Breast epithelium (tissue), 4 donors: ENCODE measurements around the gene MRPL49. TPM values are rescaled to one million over a fixed set of nuclear protein-coding genes. Genes with fewer than 3 reads are reported as not detected.

ENCODE experiments used
- DNase-seq, 2 donors: peaks; one replicate each; pipeline ENCODE4 v3.0.0-alpha.2; 2019; ENCODE audit warnings: low spot score in 2 of 2
- H3K27ac ChIP-seq, 2 donors: fragments of 200-600 bp; sonication (generic) in 1 of 2; one replicate each; pipeline ENCODE4 v1.5.1; 2016 to 2019; ENCODE audit warnings: mild to moderate bottlenecking in 1 of 2
- H3K27me3 ChIP-seq, 2 donors: fragments of 200-600 bp; sonication (generic) in 1 of 2; one replicate each; pipeline versions ENCODE4 v1.5.1 to v1.6.0; 2017 to 2019; ENCODE audit warnings: control low read depth in 1 of 2, mild to moderate bottlenecking in 1 of 2
- H3K36me3 ChIP-seq: fragments of 200-600 bp; one replicate; pipeline ENCODE4 v1.5.1; 2019
- H3K4me1 ChIP-seq, 2 donors: fragments of 200-600 bp; sonication (generic); one replicate each; pipeline ENCODE4 v1.5.1; 2016 to 2019; ENCODE audit warnings: control low read depth in 1 of 2
- H3K4me3 ChIP-seq, 3 donors: fragments of 200-600 bp; sonication (generic); 1 replicate in 2 of 3; 2 replicates in 1 of 3; pipeline ENCODE4 v1.5.1; 2016 to 2019; ENCODE audit warnings: mild to moderate bottlenecking in 3 of 3, moderate library complexity in 2 of 3
- H3K9me3 ChIP-seq, 2 donors: fragments of 200-600 bp; sonication (generic) in 1 of 2; one replicate each; pipeline ENCODE4 v1.5.1; 2016 to 2019; ENCODE audit warnings: control low read depth in 1 of 2
- POLR2A ChIP-seq: fragments of 450-650 bp; IDR thresholded peaks from one replicate; pipeline ENCODE4 v1.6.1; 2016; ENCODE audit warnings: antibody characterized with exemption, mild to moderate bottlenecking, moderate library complexity
- POLR2AphosphoS5 ChIP-seq, 3 donors: sonication (generic); formaldehyde crosslinking; IDR thresholded peaks; one replicate each; pipeline ENCODE4 v1.6.1; 2017; ENCODE audit warnings: antibody characterized with exemption in 3 of 3
- intact Hi-C: fragments of 100-400 bp; cut with DNase I; formaldehyde crosslinking; loops from one replicate; pipeline ENCODE4 v1.15.1; 2023; ENCODE audit warnings: low total_unique reads
- total RNA-seq, 3 donors: library from RNA; depleted of rRNA; stranded (reverse); fragments of >200 nt; gene quantifications; one replicate each; pipeline ENCODE4 v1.1.0, GENCODE V29; 2016
- TF ChIP-seq, protein P1 (sequence below), 3 donors: fragments of 450-650 bp; IDR thresholded peaks; one replicate each; pipeline ENCODE4 v1.5.1; 2016 to 2017; ENCODE audit warnings: antibody characterized with exemption in 3 of 3, mild to moderate bottlenecking in 3 of 3, moderate library complexity in 3 of 3

Gene MRPL49
- total RNA-seq, 3 donors from 2014 or later = 66.2 to 92.6 (median 72.8) TPM

DNA sequence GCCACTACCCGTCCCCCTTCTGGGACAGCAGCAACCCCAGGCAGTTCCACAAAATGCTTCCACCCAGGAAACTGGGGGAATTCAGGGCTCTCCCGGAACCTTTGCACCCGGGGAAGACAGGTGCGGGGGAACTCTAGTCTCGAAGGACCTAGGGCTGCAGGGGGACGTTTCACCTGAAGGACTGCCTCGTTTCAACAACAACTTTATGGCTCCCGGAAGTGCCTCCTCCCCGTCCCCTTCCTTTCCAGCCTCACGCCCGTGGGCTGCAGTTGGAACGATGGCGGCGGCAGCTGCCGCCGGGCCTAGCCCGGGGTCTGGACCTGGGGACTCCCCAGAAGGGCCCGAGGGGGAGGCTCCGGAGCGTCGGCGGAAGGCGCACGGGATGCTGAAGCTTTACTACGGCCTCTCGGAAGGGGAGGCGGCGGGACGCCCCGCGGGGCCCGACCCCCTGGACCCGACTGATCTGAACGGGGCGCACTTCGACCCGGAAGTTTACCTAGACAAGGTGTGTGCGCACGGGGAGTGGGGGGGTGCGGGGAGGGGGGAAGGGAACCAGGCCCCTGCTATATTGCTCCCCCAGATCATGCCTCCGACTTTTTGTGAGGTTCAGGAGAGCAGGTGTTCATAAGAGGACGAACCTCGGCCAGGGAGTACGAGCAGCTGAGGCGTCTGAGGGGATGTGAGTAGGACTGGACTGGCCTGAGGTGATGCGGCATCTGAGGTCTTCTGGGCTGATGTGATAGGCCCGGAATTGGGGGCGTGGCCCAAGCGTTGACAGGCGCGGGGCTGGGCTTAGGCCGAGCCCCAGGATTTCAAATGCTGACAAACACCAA is 25.9 kb upstream of the MRPL49 start, which contains the start of gene VPS51:
Gene VPS51 (plus strand): TSS at position 241 of the 833 bp plus-strand sequence. CDS start 37 bp downstream, at position 278.
- intact Hi-C loops = no loop called here
- TF ChIP-seq, protein P1, sequence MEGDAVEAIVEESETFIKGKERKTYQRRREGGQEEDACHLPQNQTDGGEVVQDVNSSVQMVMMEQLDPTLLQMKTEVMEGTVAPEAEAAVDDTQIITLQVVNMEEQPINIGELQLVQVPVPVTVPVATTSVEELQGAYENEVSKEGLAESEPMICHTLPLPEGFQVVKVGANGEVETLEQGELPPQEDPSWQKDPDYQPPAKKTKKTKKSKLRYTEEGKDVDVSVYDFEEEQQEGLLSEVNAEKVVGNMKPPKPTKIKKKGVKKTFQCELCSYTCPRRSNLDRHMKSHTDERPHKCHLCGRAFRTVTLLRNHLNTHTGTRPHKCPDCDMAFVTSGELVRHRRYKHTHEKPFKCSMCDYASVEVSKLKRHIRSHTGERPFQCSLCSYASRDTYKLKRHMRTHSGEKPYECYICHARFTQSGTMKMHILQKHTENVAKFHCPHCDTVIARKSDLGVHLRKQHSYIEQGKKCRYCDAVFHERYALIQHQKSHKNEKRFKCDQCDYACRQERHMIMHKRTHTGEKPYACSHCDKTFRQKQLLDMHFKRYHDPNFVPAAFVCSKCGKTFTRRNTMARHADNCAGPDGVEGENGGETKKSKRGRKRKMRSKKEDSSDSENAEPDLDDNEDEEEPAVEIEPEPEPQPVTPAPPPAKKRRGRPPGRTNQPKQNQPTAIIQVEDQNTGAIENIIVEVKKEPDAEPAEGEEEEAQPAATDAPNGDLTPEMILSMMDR (IDR thresholded peaks at IDR 0.05) = peak in 1 of 3 donors; percentile 21
- TF ChIP-seq POLR2AphosphoS5 (IDR thresholded peaks at IDR 0.05) = peak; percentile 77 to 96 (median 94)
- TF ChIP-seq POLR2A = no peak
- no peaks in the 10 kb centered on the region for H3K27me3 ChIP-seq
- DNase-seq = peak; percentile 84 to 89
- H3K4me1 ChIP-seq = peaks cover 0 to 5% of the 10 kb centered on the region in 2 donors
- peak within 1 kb of the TSS; percentile 84 to 91 (median 86) for H3K4me3 ChIP-seq
- H3K36me3 ChIP-seq = no peaks in the 10 kb centered on the region
- H3K27ac ChIP-seq = peak within 1 kb of the TSS; percentile 96
- no peaks in the 10 kb centered on the region for H3K9me3 ChIP-seq

DNA sequence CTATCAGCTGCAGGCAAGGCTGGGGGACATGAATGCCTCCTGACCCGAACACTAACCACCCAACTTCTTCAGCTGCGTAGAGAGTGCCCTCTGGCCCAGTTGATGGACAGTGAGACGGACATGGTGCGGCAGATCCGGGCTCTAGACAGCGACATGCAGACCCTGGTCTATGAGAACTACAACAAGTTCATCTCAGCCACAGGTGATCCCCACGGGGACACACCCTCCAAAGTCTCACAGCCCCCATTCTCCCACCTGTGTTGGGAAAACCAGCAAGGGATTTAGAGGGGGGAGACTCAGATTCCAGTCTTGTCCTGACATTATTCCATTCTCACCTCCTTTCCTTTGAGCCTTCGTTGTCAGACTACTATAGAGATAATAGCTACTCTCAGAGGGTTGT is 25.2 kb upstream of the MRPL49 start:
- TF ChIP-seq POLR2A = no peak
- TF ChIP-seq POLR2AphosphoS5 (IDR thresholded peaks at IDR 0.05) = no peak
- TF ChIP-seq, protein P1 (IDR thresholded peaks at IDR 0.05) = no peak
- peak overlapping the region; percentile 84 to 91 (median 86) for H3K4me3 ChIP-seq
- intact Hi-C loops = no loop called here
- no peaks in the 10 kb centered on the region for H3K36me3 ChIP-seq
- H3K27me3 ChIP-seq = no peaks in the 10 kb centered on the region
- H3K9me3 ChIP-seq = no peaks in the 10 kb centered on the region
- peak overlapping the region; percentile 96 for H3K27ac ChIP-seq
- DNase-seq = no peak
- peaks cover 0 to 5% of the 10 kb centered on the region in 2 donors for H3K4me1 ChIP-seq

- TF ChIP-seq, protein P1 (IDR thresholded peaks at IDR 0.05) = peak in 1 of 3 donors; percentile 25
- no peak for TF ChIP-seq POLR2A
- no peak for TF ChIP-seq POLR2AphosphoS5 (IDR thresholded peaks at IDR 0.05)
- peaks cover 0 to 10% of the 10 kb centered on the region in 2 donors for H3K4me1 ChIP-seq
- no peak for DNase-seq
- peak overlapping the region; percentile 50 to 54 for H3K27ac ChIP-seq
- no peaks in the 10 kb centered on the region for H3K27me3 ChIP-seq
- intact Hi-C loops = no loop called here
- no peaks in the 10 kb centered on the region for H3K9me3 ChIP-seq
- no peak overlapping the region for H3K4me3 ChIP-seq
- no peaks in the 10 kb centered on the region for H3K36me3 ChIP-seq
Observed at GRCh38 chr11:65100674-65101350, 21.3 kb upstream of the MRPL49 start.

DNA sequence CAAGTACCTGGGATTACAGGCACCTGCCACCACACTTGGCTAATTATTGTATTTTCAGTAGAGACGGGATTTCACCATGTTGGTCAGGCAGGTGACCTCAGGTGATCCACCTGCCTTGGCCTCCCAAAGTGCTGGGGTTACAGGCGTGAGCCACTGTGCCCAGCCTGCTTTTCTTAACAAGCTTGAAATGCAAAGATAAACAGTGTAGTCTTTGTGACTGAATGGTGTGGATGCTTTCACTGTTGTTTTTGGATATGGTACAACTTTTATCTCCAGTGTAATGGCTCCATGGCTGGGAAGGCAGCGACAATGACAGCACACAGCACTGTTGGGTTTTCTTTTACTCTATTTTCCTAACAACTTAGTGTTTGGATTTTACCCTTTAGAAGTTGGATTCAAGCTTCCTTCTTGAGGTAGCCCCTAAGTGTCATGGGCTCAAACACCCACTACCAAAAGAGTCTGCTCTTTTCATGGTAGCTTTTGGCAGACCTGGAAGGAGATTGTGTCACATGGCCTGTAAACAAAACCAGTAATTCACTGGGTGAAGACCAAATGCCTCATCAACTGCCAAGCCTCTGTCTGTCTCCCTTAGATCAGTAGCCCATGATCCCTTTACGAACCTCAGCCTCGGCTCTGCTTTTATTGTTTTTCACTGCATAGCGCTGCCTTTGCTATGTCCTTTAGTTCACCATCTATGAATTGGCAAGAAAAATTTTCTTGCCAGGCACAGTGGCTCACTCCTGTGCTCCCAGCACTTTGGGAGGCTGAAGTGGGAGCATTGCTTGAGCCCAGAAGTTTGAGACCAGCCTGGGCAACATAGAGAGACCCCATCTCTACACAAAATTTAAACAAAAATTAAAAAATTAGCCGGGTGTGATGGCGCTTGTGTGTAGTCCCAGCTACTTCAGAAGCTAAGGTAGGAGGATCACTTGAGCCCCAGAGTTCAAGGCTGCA is 19.7 kb upstream of the MRPL49 start:
- peak in 1 of 2 donors; percentile 54 for DNase-seq
- Histone ChIP-seq H3K27me3 (no peaks in the 10 kb centered on the region), H3K4me3 (no peak overlapping the region), H3K36me3 (no peaks in the 10 kb centered on the region), H3K4me1 (peaks cover 0 to 5% of the 10 kb centered on the region in 2 donors), H3K9me3 (no peaks in the 10 kb centered on the region), H3K27ac (peak overlapping the region; percentile 54 to 57)
- TF ChIP-seq POLR2A (no peak), POLR2AphosphoS5 (IDR thresholded peaks at IDR 0.05) (peak in 1 of 3 donors; percentile 9)
- TF ChIP-seq, protein P1 (IDR thresholded peaks at IDR 0.05) = no peak
- intact Hi-C loops = no loop called here
